GDM1 (cell line): ENCODE measurements around the gene TCP11L1.
"Not testable (repeated sequence)": the region's sequence is repeated elsewhere in the genome, so short reads cannot be mapped to it uniquely, and the experiment has no call there.

Experiments
- DNase-seq: peaks from one replicate; lab custom pipeline; 2025; lab: John Stamatoyannopoulos, UW

TCP11L1 gene

DNA sequence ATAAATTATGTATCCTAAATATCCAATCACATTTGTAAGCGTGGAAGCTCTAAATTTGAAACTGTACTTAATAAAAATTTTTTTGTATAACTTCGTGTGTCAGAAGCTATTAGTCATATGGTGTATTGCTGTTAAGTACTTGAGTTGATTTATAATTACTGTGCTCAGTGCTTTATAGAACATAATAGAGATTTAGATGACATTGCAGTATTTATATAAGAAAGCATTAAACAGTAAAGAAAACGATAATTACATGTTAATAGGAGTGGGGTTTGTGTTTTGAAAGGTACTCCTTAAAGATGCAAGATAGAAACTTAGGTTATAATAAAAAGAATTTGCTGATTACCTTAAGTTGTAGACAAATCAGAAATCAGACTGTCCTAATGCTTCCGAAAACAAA is 5.9 kb upstream of the TCP11L1 start:
- DNase-seq, result no peak

DNA sequence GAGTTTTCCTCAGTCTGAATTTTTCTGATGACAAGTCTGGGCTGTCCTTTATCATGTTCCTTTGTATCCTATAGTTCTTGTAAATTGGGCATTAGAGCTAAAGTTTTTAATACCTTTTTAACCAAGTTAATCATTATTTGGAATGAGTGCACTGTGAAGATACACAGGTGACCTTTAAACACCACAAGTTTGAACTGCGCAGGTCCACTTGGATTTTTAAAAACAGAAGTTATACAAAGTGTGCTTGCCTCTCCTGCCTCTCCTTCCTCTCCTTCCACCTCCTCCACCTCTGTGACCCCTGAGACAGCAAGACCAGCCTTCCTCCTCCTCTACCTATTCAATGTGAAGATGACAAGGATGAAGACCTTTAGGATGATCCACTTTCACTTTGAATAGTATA is 4.4 kb upstream of the TCP11L1 start:
- no peak for DNase-seq

DNA sequence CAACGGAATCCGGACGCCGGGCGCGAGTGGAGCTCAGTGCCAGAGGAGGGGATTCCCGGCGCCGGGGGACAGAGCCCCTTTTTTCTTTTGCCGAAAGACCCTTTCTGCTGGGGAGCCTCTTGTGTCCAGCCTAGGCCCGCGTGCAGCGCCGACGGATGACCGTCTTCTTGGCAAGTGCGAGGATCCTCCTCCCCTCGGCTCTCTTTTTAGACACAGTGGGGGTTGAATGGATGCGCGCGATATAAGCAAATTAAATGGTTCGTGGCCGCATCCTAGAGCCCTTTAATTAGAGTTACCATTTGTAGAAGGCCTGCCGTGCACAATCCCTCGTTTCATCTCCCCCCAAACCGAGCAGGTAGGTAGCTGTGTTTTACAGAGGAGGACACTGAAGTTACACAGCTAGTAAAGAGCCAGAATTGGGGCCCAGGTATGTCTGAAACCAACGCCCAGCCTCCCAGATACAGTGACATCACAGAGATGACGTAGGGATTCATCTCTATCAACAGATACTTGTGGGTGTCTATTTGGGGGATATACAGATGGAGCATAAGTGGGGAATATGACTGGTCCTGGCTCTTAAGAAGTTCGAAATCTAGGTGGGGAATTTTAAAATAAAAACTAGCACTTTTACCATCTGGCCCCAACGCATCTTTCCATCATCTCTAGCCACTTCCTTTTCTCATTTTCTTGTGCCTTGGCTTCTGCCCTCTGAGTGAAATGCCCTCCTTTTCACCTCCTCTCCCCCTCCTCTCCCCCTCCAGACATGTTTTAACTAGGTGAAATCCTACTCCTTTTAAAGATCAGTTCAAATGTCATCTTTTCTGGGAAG is 875 bp downstream of the TCP11L1 start:
- no peak for DNase-seq

- no peak for DNase-seq
These were observed 1.6 kb downstream of the TCP11L1 start for GRCh38 chr11:33040862-33041453.

- no peak for DNase-seq
These were observed 4.0 kb downstream of the TCP11L1 start for GRCh38 chr11:33043221-33043830.

DNA sequence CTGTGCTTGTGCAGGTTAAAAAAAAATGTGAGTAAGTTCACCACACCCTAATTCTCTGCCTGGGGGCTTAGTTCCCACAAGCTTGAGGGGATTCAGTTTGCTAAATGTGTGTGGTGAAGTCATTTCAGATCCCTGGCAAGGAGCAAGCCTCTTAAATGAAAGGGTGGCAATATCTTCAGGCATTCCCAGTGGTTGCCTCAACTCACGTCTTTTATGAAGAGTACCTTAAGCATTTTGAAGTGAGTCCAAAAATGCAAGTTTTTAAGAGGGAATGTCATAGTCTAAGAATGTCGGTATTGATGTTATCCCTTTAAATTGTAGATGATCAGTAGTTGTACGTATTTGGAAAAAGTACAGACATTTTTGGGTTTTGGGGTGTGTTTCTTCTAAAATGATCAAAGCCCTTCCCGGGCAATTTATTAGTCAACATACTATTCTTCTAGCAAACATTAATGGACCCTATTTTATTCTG is 4.9 kb downstream of the TCP11L1 start:
- no peak for DNase-seq

DNA sequence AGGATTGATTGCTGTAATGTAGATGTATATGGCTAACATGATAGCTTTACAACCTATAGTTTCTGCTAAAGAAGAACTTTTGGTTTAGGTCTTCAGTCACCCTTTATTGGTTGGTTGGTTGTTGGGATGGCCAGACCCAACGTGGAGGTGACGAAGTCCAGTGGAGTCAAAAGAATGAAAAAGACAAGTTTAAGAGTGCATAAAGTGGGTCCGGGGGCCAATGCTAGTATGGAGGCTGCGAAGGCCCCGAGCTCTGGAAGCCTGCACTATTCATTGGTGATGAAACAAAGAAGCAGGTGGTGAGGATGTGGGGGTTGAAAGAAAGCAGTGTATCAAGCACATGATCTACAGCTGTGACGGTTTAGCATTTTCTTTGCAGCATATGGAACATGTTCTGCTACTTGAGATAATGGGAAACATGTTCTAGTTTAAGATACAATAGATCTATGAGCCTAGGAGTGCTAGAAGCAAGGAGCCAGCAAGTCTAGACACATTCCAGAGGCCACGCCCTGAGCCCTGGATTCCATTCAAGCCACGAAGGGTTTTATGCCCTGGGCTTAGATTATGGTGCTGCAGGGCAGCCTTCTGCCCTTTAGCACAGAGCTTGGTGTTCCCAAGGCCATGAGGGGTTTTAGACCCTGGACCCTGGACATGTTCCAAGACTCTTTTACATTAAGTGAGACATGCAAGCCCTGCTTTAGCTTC is 6.3 kb downstream of the TCP11L1 start:
- DNase-seq, result no peak

DNA sequence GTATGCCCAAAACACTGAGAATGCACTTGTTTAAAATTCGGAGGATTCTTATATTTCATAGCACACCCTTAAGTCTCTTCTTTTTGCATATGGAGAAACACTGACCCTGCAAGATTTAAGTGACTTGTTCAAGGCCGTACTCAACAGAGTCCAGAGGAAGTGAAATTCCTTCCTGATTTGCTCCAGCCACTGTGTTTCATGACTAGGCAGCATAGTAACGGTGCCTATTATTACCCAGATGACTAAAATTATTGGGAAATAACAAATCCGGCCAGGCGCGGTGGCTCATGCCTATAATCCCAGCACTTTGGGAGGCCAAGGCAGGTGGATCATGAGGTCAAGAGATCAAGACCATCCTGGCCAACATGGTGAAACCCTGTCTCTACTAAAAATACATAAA is 9.3 kb downstream of the TCP11L1 start:
- not testable (repeated sequence) for DNase-seq

DNA sequence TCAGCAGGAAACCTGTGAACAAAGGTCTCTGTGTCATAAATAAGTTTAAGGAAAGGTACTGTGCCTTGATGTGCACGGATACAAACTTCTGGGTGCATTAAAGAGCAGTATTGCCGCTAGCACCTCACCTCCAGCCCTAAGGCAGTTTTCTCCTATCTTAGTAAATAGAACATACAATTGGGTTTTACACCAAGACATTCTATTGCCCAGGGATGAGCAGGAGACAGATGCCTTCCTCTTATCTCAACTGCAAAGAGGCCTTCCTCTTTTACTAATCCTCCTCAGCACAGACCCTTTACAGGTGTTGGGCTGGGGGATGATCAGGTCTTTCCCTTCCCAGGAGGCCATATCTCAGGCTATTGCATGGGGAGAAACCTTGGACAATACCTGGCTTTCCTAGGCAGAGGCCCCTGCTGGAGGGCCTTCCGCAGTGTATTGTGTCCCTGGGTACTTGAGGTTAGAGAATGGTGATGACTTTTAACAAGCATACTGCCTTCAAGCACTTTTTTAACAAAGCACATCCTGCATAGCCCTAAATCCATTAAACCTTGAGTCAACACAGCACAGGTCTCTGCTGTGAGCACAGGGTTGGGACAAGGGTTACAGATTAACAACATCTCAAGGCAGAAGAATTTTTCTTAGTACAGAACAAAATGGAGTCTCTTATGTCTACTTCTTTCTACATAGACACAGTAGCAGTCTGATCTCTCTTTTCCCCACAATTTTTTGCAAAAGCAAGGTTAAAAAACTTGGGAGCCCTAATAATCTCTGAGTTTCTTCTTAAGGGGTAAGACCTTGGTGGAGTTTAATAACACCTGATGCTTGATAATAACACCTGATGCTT is 10.4 kb downstream of the TCP11L1 start:
- DNase-seq, result not testable (repeated sequence)

GRCh38 chr11:33052231-33052630 is 12.9 kb downstream of the TCP11L1 start:
- no peak for DNase-seq

DNA sequence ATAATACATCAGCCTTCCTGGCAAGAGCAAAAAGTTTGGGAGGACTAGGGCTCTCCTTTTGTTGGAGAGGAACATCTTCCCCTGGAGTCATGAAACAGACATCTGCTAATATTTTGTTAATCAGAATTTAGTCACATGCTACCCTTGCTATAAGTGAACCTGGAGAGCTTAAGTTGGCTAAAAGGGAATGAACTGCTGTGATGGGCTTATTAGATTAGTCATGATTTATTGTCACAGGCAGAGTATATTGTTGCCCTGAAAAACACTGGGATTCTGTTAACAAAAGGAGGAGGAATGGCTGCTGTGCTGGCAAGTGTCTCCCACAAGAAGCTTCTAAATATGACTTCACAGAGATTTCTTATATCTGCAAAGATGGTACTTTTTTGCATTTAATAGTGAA is 16.0 kb downstream of the TCP11L1 start:
- no peak for DNase-seq

DNA sequence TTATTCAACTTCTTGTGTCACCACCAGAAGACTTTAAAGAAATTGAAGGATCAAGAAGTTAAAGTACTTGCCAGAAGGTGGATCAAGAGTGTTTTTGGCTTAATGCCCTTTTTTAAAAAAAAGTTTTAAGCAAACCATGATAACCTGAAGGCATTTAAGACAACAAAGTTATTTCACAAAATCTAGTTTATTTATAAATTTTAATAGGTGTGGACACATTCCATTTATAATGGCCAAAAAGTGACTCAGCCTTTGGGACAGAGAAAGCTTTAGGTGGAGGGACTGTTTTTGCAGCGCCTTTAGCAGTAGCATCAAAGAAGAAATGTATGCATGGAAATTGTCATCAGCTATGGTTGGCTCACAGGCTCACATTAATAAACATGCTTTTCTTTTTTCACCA is 17.9 kb downstream of the TCP11L1 start:
- DNase-seq, result no peak

GRCh38 chr11:33059331-33060007 is 20.1 kb downstream of the TCP11L1 start:
- no peak for DNase-seq

- no peak for DNase-seq
These were observed 20.9 kb downstream of the TCP11L1 start for GRCh38 chr11:33060271-33060670.

- no peak for DNase-seq
These were observed 22.8 kb downstream of the TCP11L1 start for GRCh38 chr11:33062137-33062536.

- peak; percentile 59 for DNase-seq
These were observed 24.0 kb downstream of the TCP11L1 start for GRCh38 chr11:33063326-33063881.

DNA sequence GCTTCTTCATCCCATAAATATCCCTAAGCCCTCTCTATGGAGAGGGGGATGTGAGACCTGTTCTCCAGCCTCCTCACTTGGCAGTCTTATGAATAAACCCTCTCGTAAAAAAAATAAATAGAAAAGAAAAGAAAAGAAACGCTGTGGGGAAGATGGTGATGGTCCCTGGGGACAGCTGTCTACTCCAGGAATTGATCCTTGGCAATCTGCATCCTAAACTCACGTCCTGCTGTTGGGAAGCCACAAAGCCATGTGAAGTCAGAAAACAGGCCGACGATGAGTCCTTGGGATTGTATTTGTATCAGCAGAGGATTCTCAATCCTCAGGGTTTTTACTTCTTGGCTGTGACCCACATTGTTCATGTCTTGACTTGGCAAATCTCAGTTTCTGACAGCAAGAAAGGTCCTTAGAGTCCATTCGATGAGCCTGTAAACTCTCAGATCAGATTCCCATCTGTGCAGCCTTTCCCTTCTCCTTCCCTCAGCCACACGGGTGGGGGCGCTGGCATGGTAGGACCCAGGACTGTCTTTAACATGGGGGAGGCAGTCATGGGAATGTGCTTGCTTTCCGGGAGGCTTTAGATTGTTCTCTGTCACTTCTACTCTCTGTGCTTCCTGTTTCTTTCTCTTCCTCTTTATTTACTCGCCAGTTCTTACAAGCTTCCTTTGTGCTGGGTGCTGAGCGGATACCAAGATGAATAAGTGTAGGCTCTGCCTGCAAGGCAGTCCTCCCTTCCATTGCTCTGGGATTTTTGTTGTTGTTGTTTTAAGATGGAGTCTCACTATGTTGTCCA is 24.9 kb downstream of the TCP11L1 start:
- no peak for DNase-seq

- no peak for DNase-seq
These were observed 25.5 kb downstream of the TCP11L1 start for GRCh38 chr11:33064866-33065265.

DNA sequence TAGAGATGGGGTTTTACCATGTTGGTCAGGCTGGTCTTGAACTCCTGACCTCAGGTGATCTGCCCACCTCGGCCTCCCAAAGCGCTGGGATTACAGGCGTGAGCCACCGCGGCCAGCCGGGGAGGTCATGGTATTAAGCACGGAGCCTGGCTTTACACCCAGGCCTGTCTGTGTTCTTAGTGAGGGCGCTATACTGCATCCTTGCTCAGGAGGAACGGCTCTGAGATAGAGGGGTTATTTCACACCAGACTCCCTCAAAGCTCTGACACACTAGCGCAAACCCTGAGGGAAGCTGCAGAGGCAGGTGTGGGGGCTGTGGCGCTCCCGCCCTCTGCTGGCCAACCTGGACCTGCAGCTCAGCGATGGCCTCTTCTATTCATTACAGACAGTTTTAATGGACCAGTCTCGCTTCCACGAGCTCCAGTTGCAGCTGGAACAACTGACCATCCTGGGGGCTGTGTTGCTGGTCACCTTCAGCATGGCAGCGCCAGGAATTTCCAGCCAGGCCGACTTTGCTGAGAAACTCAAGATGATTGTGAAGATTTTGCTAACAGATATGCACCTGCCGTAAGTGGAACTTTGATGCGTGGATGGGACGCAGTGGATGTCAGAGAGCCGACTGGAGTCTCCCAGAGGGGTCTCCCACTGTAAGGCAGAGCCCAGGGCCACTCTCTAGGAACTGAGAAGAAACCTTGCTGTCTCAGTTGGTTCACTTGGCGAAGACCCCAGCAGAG is 26.2 kb downstream of the TCP11L1 start:
- peak; percentile 62 for DNase-seq
